WTC11 (cell line): ENCODE data around the gene C1orf185. TPM values are rescaled to one million over a fixed set of nuclear protein-coding genes. Genes with fewer than 3 reads are reported as not detected.

Experiments
- ATAC-seq: fragments of 200-7000 bp; cut with Tn5 transposase; 2 replicates; pipeline ENCODE4 v1.10.0; 2021; ENCODE audit warnings: mild to moderate bottlenecking, moderate library complexity
- CTCF ChIA-PET: fragments of 300-600 bp; sonication (Branson Sonifier 250); formaldehyde crosslinking; loops from one replicate; lab custom pipeline; 2021; ENCODE audit warnings: antibody characterized with exemption; lab: Charles Lee
- POLR2A ChIA-PET: fragments of 350-600 bp; sonication (Branson Sonifier 250); formaldehyde crosslinking; loops from one replicate; lab custom pipeline; 2021; ENCODE audit warnings: antibody characterized with exemption; lab: Charles Lee
- DNase-seq: peaks from one replicate; pipeline ENCODE4 v3.0.0; 2021; ENCODE audit warnings: low spot score
- H3K27ac Mint-ChIP-seq: 2 replicates; pipeline ENCODE4 v1.8.0; 2021; ENCODE audit warnings: mixed read lengths
- H3K27me3 Mint-ChIP-seq: 2 replicates; pipeline ENCODE4 v1.8.0; 2021; ENCODE audit warnings: low read depth, mild to moderate bottlenecking, moderate library complexity, mixed read lengths
- H3K36me3 Mint-ChIP-seq: 2 replicates; pipeline ENCODE4 v1.8.0; 2021; ENCODE audit warnings: mixed read lengths
- H3K4me1 Mint-ChIP-seq: 2 replicates; pipeline ENCODE4 v1.8.0; 2022; ENCODE audit warnings: mixed read lengths
- H3K4me3 Mint-ChIP-seq: 2 replicates; pipeline ENCODE4 v1.8.0; 2021; ENCODE audit warnings: mild to moderate bottlenecking, moderate library complexity, mixed read lengths
- H3K9me3 Mint-ChIP-seq: 2 replicates; pipeline ENCODE4 v1.8.0; 2021; ENCODE audit warnings: mixed read lengths
- ETV6 ChIP-seq: sonication (generic); formaldehyde crosslinking; IDR thresholded peaks from 2 replicates; pipeline ENCODE4 v1.8.1; 2022; ENCODE audit warnings: mild to moderate bottlenecking, missing genetic modification reagents
- FOXK1 ChIP-seq: sonication (generic); formaldehyde crosslinking; IDR thresholded peaks from 2 replicates; pipeline ENCODE4 v1.8.0; 2022; ENCODE audit warnings: mild to moderate bottlenecking, moderate library complexity, missing genetic modification reagents
- JAZF1 ChIP-seq: fragments of 250-450 bp; sonication (Bioruptor Pico); IDR thresholded peaks from 2 replicates; pipeline ENCODE4 v1.9.0; 2021; ENCODE audit warnings: moderate library complexity, mild to moderate bottlenecking, inconsistent platforms
- JUN ChIP-seq: sonication (generic); formaldehyde crosslinking; IDR thresholded peaks from 2 replicates; pipeline ENCODE4 v1.8.0; 2023; ENCODE audit warnings: mild to moderate bottlenecking, missing genetic modification reagents
- NR3C1 ChIP-seq: sonication (generic); formaldehyde crosslinking; conservative IDR thresholded peaks from 2 replicates; pipeline ENCODE4 v1.8.1; 2023; ENCODE audit warnings: low read depth, mild to moderate bottlenecking, missing genetic modification reagents
- SMAD4 ChIP-seq: sonication (generic); formaldehyde crosslinking; IDR thresholded peaks from 2 replicates; pipeline ENCODE4 v1.8.0; 2022; ENCODE audit warnings: mild to moderate bottlenecking, missing genetic modification reagents
- SOX15 ChIP-seq: fragments of 250-450 bp; sonication (Bioruptor Pico); IDR thresholded peaks from 2 replicates; pipeline ENCODE4 v1.9.0; 2021; ENCODE audit warnings: mild to moderate bottlenecking
- total RNA-seq: library from RNA; stranded (reverse); gene quantifications from 3 replicates; pipeline ENCODE4 v1.2.3, GENCODE V29; 2021
- TF ChIP-seq, protein P1 (sequence below): sonication (generic); formaldehyde crosslinking; IDR thresholded peaks from 2 replicates; pipeline ENCODE4 v1.8.0; 2022; ENCODE audit warnings: missing genetic modification reagents
- TF ChIP-seq, protein P2 (sequence below): fragments of 200-600 bp; IDR thresholded peaks from 2 replicates; pipeline ENCODE4 v1.8.0; 2022; ENCODE audit warnings: antibody characterized with exemption
- TF ChIP-seq, protein P3 (sequence below): sonication (generic); formaldehyde crosslinking; IDR thresholded peaks from 2 replicates; pipeline ENCODE4 v1.8.1; 2022; ENCODE audit warnings: low read depth, missing genetic modification reagents, borderline replicate concordance
- TF ChIP-seq, protein P4 (sequence below): sonication (generic); formaldehyde crosslinking; IDR thresholded peaks from 2 replicates; pipeline ENCODE4 v1.8.0; 2023; ENCODE audit warnings: missing genetic modification reagents, mild to moderate bottlenecking, borderline replicate concordance
- TF ChIP-seq, protein P5 (sequence below): sonication (generic); formaldehyde crosslinking; IDR thresholded peaks from 2 replicates; pipeline ENCODE4 v1.8.1; 2022; ENCODE audit warnings: missing genetic modification reagents, borderline replicate concordance
- TF ChIP-seq, protein P6 (sequence below): sonication (generic); formaldehyde crosslinking; IDR thresholded peaks from 2 replicates; pipeline ENCODE4 v1.8.1; 2023; ENCODE audit warnings: mild to moderate bottlenecking, moderate library complexity, missing genetic modification reagents
- TF ChIP-seq, protein P7 (sequence below): fragments of 250-450 bp; sonication (Bioruptor Pico); IDR thresholded peaks from 2 replicates; pipeline ENCODE4 v2.1.2; 2022; ENCODE audit warnings: mild to moderate bottlenecking, moderate library complexity
- TF ChIP-seq, protein P8 (sequence below): sonication (generic); formaldehyde crosslinking; IDR thresholded peaks from 2 replicates; pipeline ENCODE4 v1.8.1; 2023; ENCODE audit warnings: mild to moderate bottlenecking, missing genetic modification reagents, moderate library complexity

Gene C1orf185
- total RNA-seq, 1 experiment from 2014 or later, result not detected

DNA sequence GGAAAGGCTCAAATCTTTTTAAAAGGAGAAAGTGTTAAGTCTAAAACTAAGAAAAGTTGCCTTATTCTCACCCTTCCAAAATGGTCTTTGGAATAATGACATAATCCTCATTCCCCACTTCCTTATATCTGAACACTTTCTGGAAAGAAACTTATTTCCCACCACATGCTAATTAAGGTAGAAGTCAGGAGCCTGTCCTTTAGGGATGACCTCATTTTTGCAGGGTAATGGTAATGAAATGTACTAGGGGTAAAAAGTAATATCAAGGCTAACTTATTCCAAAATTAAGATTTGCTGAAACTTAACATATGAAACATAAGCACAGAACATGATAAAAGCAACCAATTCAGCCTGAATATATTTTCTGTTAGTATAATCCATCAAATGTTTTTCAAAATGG lies 29.4 kb upstream of the C1orf185 start:
- ATAC-seq (no peak), DNase-seq (no peak)
- no peak for TF ChIP-seq JAZF1 (CRISPR knock-in tag)
- no peak for TF ChIP-seq ETV6 (CRISPR knock-in tag)
- TF ChIP-seq, protein P1, sequence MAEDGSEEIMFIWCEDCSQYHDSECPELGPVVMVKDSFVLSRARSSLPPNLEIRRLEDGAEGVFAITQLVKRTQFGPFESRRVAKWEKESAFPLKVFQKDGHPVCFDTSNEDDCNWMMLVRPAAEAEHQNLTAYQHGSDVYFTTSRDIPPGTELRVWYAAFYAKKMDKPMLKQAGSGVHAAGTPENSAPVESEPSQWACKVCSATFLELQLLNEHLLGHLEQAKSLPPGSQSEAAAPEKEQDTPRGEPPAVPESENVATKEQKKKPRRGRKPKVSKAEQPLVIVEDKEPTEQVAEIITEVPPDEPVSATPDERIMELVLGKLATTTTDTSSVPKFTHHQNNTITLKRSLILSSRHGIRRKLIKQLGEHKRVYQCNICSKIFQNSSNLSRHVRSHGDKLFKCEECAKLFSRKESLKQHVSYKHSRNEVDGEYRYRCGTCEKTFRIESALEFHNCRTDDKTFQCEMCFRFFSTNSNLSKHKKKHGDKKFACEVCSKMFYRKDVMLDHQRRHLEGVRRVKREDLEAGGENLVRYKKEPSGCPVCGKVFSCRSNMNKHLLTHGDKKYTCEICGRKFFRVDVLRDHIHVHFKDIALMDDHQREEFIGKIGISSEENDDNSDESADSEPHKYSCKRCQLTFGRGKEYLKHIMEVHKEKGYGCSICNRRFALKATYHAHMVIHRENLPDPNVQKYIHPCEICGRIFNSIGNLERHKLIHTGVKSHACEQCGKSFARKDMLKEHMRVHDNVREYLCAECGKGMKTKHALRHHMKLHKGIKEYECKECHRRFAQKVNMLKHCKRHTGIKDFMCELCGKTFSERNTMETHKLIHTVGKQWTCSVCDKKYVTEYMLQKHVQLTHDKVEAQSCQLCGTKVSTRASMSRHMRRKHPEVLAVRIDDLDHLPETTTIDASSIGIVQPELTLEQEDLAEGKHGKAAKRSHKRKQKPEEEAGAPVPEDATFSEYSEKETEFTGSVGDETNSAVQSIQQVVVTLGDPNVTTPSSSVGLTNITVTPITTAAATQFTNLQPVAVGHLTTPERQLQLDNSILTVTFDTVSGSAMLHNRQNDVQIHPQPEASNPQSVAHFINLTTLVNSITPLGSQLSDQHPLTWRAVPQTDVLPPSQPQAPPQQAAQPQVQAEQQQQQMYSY (CRISPR knock-in tag), result no peak
- TF ChIP-seq, protein P2, sequence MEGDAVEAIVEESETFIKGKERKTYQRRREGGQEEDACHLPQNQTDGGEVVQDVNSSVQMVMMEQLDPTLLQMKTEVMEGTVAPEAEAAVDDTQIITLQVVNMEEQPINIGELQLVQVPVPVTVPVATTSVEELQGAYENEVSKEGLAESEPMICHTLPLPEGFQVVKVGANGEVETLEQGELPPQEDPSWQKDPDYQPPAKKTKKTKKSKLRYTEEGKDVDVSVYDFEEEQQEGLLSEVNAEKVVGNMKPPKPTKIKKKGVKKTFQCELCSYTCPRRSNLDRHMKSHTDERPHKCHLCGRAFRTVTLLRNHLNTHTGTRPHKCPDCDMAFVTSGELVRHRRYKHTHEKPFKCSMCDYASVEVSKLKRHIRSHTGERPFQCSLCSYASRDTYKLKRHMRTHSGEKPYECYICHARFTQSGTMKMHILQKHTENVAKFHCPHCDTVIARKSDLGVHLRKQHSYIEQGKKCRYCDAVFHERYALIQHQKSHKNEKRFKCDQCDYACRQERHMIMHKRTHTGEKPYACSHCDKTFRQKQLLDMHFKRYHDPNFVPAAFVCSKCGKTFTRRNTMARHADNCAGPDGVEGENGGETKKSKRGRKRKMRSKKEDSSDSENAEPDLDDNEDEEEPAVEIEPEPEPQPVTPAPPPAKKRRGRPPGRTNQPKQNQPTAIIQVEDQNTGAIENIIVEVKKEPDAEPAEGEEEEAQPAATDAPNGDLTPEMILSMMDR, result no peak
- no peak for TF ChIP-seq SMAD4 (CRISPR knock-in tag)
- TF ChIP-seq, protein P3, sequence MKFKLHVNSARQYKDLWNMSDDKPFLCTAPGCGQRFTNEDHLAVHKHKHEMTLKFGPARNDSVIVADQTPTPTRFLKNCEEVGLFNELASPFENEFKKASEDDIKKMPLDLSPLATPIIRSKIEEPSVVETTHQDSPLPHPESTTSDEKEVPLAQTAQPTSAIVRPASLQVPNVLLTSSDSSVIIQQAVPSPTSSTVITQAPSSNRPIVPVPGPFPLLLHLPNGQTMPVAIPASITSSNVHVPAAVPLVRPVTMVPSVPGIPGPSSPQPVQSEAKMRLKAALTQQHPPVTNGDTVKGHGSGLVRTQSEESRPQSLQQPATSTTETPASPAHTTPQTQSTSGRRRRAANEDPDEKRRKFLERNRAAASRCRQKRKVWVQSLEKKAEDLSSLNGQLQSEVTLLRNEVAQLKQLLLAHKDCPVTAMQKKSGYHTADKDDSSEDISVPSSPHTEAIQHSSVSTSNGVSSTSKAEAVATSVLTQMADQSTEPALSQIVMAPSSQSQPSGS, result no peak
- Mint-ChIP-seq H3K27ac (no peak overlapping the region), H3K9me3 (no peaks in the 10 kb centered on the region), H3K4me1 (no peaks in the 10 kb centered on the region), H3K36me3 (no peaks in the 10 kb centered on the region), H3K27me3 (peaks cover 3% of the 10 kb centered on the region), H3K4me3 (no peak overlapping the region)
- ChIA-PET POLR2A (no interaction called here), CTCF (no interaction called here)

DNA sequence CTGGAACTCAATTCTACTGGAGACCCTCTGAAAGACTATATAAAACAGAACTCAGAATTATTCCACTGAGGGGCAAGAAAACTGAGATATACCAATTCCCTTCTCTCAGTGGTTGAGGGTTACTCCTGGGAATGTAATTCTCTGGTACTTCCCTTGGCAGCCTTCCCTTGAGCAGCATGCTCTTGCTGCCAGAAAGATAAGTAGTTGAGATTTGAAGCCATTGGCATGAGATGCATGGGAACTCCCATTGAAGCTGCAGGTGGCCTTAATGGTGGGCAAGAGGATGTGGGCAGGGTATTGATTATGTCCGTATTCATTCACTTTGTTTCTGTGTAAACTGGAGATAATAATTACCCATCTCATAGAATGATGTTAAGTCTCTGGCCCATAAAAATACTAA lies 28.6 kb upstream of the C1orf185 start:
- ATAC-seq (no peak), DNase-seq (no peak)
- CTCF ChIA-PET, result no interaction called here
- POLR2A ChIA-PET, result no interaction called here
- no peaks in the 10 kb centered on the region for H3K9me3 Mint-ChIP-seq
- no peak overlapping the region for H3K27ac Mint-ChIP-seq
- H3K27me3 Mint-ChIP-seq, result peaks cover 3% of the 10 kb centered on the region
- TF ChIP-seq NR3C1 (CRISPR knock-in tag) (no peak), SMAD4 (CRISPR knock-in tag) (no peak), JAZF1 (CRISPR knock-in tag) (no peak), FOXK1 (no peak), JUN (CRISPR knock-in tag) (no peak), SOX15 (CRISPR knock-in tag) (no peak)
- TF ChIP-seq, protein P4, sequence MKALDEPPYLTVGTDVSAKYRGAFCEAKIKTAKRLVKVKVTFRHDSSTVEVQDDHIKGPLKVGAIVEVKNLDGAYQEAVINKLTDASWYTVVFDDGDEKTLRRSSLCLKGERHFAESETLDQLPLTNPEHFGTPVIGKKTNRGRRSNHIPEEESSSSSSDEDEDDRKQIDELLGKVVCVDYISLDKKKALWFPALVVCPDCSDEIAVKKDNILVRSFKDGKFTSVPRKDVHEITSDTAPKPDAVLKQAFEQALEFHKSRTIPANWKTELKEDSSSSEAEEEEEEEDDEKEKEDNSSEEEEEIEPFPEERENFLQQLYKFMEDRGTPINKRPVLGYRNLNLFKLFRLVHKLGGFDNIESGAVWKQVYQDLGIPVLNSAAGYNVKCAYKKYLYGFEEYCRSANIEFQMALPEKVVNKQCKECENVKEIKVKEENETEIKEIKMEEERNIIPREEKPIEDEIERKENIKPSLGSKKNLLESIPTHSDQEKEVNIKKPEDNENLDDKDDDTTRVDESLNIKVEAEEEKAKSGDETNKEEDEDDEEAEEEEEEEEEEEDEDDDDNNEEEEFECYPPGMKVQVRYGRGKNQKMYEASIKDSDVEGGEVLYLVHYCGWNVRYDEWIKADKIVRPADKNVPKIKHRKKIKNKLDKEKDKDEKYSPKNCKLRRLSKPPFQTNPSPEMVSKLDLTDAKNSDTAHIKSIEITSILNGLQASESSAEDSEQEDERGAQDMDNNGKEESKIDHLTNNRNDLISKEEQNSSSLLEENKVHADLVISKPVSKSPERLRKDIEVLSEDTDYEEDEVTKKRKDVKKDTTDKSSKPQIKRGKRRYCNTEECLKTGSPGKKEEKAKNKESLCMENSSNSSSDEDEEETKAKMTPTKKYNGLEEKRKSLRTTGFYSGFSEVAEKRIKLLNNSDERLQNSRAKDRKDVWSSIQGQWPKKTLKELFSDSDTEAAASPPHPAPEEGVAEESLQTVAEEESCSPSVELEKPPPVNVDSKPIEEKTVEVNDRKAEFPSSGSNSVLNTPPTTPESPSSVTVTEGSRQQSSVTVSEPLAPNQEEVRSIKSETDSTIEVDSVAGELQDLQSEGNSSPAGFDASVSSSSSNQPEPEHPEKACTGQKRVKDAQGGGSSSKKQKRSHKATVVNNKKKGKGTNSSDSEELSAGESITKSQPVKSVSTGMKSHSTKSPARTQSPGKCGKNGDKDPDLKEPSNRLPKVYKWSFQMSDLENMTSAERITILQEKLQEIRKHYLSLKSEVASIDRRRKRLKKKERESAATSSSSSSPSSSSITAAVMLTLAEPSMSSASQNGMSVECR (CRISPR knock-in tag), result no peak
- TF ChIP-seq, protein P5, sequence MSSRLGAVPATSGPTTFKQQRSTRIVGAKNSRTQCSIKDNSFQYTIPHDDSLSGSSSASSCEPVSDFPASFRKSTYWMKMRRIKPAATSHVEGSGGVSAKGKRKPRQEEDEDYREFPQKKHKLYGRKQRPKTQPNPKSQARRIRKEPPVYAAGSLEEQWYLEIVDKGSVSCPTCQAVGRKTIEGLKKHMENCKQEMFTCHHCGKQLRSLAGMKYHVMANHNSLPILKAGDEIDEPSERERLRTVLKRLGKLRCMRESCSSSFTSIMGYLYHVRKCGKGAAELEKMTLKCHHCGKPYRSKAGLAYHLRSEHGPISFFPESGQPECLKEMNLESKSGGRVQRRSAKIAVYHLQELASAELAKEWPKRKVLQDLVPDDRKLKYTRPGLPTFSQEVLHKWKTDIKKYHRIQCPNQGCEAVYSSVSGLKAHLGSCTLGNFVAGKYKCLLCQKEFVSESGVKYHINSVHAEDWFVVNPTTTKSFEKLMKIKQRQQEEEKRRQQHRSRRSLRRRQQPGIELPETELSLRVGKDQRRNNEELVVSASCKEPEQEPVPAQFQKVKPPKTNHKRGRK (CRISPR knock-in tag), result no peak
- TF ChIP-seq, protein P6, sequence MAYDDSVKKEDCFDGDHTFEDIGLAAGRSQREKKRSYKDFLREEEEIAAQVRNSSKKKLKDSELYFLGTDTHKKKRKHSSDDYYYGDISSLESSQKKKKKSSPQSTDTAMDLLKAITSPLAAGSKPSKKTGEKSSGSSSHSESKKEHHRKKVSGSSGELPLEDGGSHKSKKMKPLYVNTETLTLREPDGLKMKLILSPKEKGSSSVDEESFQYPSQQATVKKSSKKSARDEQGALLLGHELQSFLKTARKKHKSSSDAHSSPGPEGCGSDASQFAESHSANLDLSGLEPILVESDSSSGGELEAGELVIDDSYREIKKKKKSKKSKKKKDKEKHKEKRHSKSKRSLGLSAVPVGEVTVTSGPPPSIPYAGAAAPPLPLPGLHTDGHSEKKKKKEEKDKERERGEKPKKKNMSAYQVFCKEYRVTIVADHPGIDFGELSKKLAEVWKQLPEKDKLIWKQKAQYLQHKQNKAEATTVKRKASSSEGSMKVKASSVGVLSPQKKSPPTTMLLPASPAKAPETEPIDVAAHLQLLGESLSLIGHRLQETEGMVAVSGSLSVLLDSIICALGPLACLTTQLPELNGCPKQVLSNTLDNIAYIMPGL (CRISPR knock-in tag), result no peak
- TF ChIP-seq, protein P7, sequence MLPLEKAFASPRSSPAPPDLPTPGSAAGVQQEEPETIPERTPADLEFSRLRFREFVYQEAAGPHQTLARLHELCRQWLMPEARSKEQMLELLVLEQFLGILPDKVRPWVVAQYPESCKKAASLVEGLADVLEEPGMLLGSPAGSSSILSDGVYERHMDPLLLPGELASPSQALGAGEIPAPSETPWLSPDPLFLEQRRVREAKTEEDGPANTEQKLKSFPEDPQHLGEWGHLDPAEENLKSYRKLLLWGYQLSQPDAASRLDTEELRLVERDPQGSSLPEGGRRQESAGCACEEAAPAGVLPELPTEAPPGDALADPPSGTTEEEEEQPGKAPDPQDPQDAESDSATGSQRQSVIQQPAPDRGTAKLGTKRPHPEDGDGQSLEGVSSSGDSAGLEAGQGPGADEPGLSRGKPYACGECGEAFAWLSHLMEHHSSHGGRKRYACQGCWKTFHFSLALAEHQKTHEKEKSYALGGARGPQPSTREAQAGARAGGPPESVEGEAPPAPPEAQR (CRISPR knock-in tag), result no peak
- TF ChIP-seq, protein P8, sequence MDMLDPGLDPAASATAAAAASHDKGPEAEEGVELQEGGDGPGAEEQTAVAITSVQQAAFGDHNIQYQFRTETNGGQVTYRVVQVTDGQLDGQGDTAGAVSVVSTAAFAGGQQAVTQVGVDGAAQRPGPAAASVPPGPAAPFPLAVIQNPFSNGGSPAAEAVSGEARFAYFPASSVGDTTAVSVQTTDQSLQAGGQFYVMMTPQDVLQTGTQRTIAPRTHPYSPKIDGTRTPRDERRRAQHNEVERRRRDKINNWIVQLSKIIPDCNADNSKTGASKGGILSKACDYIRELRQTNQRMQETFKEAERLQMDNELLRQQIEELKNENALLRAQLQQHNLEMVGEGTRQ (CRISPR knock-in tag), result no peak
- no peaks in the 10 kb centered on the region for H3K36me3 Mint-ChIP-seq
- no peaks in the 10 kb centered on the region for H3K4me1 Mint-ChIP-seq
- no peak overlapping the region for H3K4me3 Mint-ChIP-seq
